ENCODE measurements around the gene FAM117A. TPM values are rescaled to one million over a fixed set of nuclear protein-coding genes. Genes with fewer than 3 reads are reported as not detected.

FAM117A gene
- polyA plus RNA-seq, 1 of the 3 experiments (the other 2 are of a cell fraction), result 7.8 TPM

- no peaks in the 10 kb centered on the region for H3K4me1 ChIP-seq (ENCODE audit: control insufficient read depth in 1 of 2, insufficient read depth in 2 of 2, low read depth in 1 of 2, low read length in 1 of 2)
- H3K9me3 ChIP-seq, result no peaks in the 10 kb centered on the region
- H2AFZ ChIP-seq (ENCODE audit: low read depth), result no peak overlapping the region
- H3K4me2 ChIP-seq, result no peak overlapping the region
- CTCF ChIA-PET, result interaction anchor here (0.9 to 1.3 kb wide), 5 partner anchors 20 to 198 kb away, joined by 3 to 5 read pairs (median 4); no protein-coding TSS in a partner anchor
- no peak for DNase-seq
- 88% methylated on average over 2 of the region's 2 CpGs for WGBS (ENCODE audit: low lambda C conversion rate)
- no peaks in the 10 kb centered on the region for H3K9me2 ChIP-seq
- POLR2A ChIA-PET, result interaction anchor here (1.1 kb wide), 1 partner anchor 35 kb away, joined by 4 read pairs; the partner anchor contains the start of gene FAM117A
- peaks cover 40% of the 10 kb centered on the region for H4K20me1 ChIP-seq (ENCODE audit: insufficient read depth)
- H3K4me3 ChIP-seq (ENCODE audit: low read depth in 2 of 2, low read length in 1 of 2), result no peak overlapping the region
- TF ChIP-seq IRF3 (IDR thresholded peaks at IDR 0.05; ENCODE audit: low read depth, low read length) (no peak), FOXM1 (IDR thresholded peaks at IDR 0.05; ENCODE audit: low read depth) (no peak), CTCF (IDR thresholded peaks at IDR 0.05) (no peak), PBX3 (IDR thresholded peaks at IDR 0.05) (no peak), YY1 (IDR thresholded peaks at IDR 0.05; ENCODE audit: low read depth) (no peak), RFX5 (IDR thresholded peaks at IDR 0.05; ENCODE audit: low read length) (no peak), NRF1 (IDR thresholded peaks at IDR 0.05; ENCODE audit: low read depth, low read length) (no peak), JUND (IDR thresholded peaks at IDR 0.05) (no peak), MXI1 (IDR thresholded peaks at IDR 0.05; ENCODE audit: low read depth, low read length) (no peak)
- H3K27me3 ChIP-seq (ENCODE audit: insufficient read depth), result no peaks in the 10 kb centered on the region
- H3F3A ChIP-seq (replicated peaks; ENCODE audit: insufficient read depth), result no peaks in the 10 kb centered on the region
- no peak overlapping the region for H3K9ac ChIP-seq
- peaks cover 96% of the 10 kb centered on the region for H3K79me2 ChIP-seq (ENCODE audit: insufficient read depth)
- peaks cover 55 to 83% of the 10 kb centered on the region in 2 experiments for H3K36me3 ChIP-seq (replicated peaks in 1 of 2; ENCODE audit: control insufficient read depth in 1 of 2, insufficient read depth in 2 of 2, low read length in 1 of 2)
- peak overlapping the region in 1 of 2 experiments; percentile 0; a peak in 1 of 4 replicates for H3K27ac ChIP-seq (ENCODE audit: low read depth in 2 of 2, low read length in 1 of 2)
These were observed 34.8 kb upstream of the FAM117A start for GRCh38 chr17:49798738-49799137.

- Histone ChIP-seq H3K4me3 (ENCODE audit: low read depth in 2 of 2, low read length in 1 of 2) (no peak overlapping the region), H2AFZ (ENCODE audit: low read depth) (no peak overlapping the region), H4K20me1 (ENCODE audit: insufficient read depth) (peaks cover 45% of the 10 kb centered on the region), H3K27me3 (ENCODE audit: insufficient read depth) (no peaks in the 10 kb centered on the region), H3K27ac (ENCODE audit: low read depth in 2 of 2, low read length in 1 of 2) (peak overlapping the region in 1 of 2 experiments; percentile 0; a peak in 1 of 4 replicates), H3K4me1 (ENCODE audit: control insufficient read depth in 1 of 2, insufficient read depth in 2 of 2, low read depth in 1 of 2, low read length in 1 of 2) (no peaks in the 10 kb centered on the region), H3K9ac (no peak overlapping the region), H3K36me3 (replicated peaks in 1 of 2; ENCODE audit: control insufficient read depth in 1 of 2, insufficient read depth in 2 of 2, low read length in 1 of 2) (peaks cover 58 to 89% of the 10 kb centered on the region in 2 experiments), H3K9me2 (no peaks in the 10 kb centered on the region), H3K79me2 (ENCODE audit: insufficient read depth) (peaks cover 97% of the 10 kb centered on the region), H3F3A (replicated peaks; ENCODE audit: insufficient read depth) (no peaks in the 10 kb centered on the region), H3K4me2 (no peak overlapping the region), H3K9me3 (no peaks in the 10 kb centered on the region)
- TF ChIP-seq EP300 (IDR thresholded peaks at IDR 0.05; ENCODE audit: borderline replicate concordance in 1 of 2, low read depth in 1 of 2, low read length in 1 of 2), result no peak
- no peak for TF ChIP-seq REST (IDR thresholded peaks at IDR 0.05; ENCODE audit: low read depth, low read length)
- TF ChIP-seq MXI1 (IDR thresholded peaks at IDR 0.05; ENCODE audit: low read depth, low read length), result no peak
- peak; percentile 31; the same call in 1 of the 2 replicates for TF ChIP-seq FOSL2 (IDR thresholded peaks at IDR 0.05; ENCODE audit: borderline replicate concordance, low read depth)
- no peak for TF ChIP-seq TEAD4 (IDR thresholded peaks at IDR 0.05; ENCODE audit: borderline replicate concordance, insufficient read depth)
- CTCF ChIA-PET, result interaction anchor here (0.9 to 1.2 kb wide), 5 partner anchors 62 to 231 kb away, joined by 3 to 5 read pairs (median 4); no protein-coding TSS in a partner anchor
- DNase-seq, result no peak
- POLR2A ChIA-PET, result interaction anchor here (1.1 kb wide), 1 partner anchor 34 kb away, joined by 4 read pairs; the partner anchor contains the start of gene FAM117A
- 94% methylated on average over 8 of the region's 8 CpGs for WGBS (ENCODE audit: low lambda C conversion rate)
These were observed 34.3 kb upstream of the FAM117A start for GRCh38 chr17:49798182-49798581.
